Stomach smooth muscle (tissue), 2 donors: Measurements from ENCODE around the gene PDHB.
A peak's percentile ranks its signal among the peaks of the same experiment; 100 is the strongest.

Source experiments
- H3K27ac ChIP-seq: one replicate; pipeline ENCODE4 v1.7.0; 2013; ENCODE audit warnings: mild to moderate bottlenecking, low read length, inconsistent platforms
- H3K27me3 ChIP-seq, 2 donors: one replicate each; pipeline ENCODE4 v1.7.0; 2013; ENCODE audit warnings: low read length in 2 of 2; ENCODE audit not compliant: insufficient read depth in 2 of 2, control insufficient read depth in 1 of 2
- H3K36me3 ChIP-seq, 2 donors: one replicate each; pipeline ENCODE4 v1.7.0; 2013; ENCODE audit warnings: low read length in 2 of 2; ENCODE audit not compliant: control insufficient read depth in 2 of 2, insufficient read depth in 2 of 2
- H3K4me1 ChIP-seq: one replicate; pipeline ENCODE4 v1.7.0; 2013; ENCODE audit warnings: low read length; ENCODE audit not compliant: control insufficient read depth, insufficient read depth
- H3K4me3 ChIP-seq, 2 donors: one replicate each; pipeline ENCODE4 v1.7.0; 2013; ENCODE audit warnings: low read length in 2 of 2
- H3K9ac ChIP-seq, 2 donors: one replicate each; pipeline ENCODE4 v1.7.0; 2013; ENCODE audit warnings: low read length in 2 of 2, mild to moderate bottlenecking in 1 of 2
- H3K9me3 ChIP-seq, 2 donors: one replicate each; pipeline ENCODE4 v1.7.0; 2013; ENCODE audit warnings: low read length in 2 of 2; ENCODE audit not compliant: control insufficient read depth in 2 of 2
- donor health status: healthy.
- donor health status: Pancreatic carcinoma.

The PDHB gene

DNA sequence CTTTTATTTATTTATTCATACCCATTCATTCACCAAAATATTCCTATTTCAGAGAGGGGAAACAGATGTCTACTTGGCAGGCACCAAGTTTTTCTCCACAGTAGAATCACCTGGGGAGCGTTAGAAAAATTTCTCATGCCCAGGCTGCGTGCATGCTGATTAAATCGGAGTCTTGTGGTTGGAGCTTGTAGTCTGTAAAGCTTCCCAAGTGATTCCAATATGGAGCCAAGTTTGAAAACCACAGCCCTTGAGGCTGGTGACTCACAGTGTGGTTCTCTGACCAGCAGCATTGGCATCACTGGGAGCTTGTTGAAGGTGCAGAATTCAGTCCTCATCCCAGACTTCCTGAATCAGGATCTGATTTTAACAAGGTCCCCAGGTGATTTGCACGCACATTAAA lies 49.7 kb downstream of the PDHB start:
- H3K4me1 ChIP-seq: peaks cover 31% of the 10 kb centered on the region
- peaks cover 0 to 2% of the 10 kb centered on the region in 2 donors for H3K36me3 ChIP-seq
- H3K27ac ChIP-seq: peak overlapping the region; percentile 3
- no peaks in the 10 kb centered on the region for H3K9me3 ChIP-seq
- no peak overlapping the region for H3K4me3 ChIP-seq
- no peaks in the 10 kb centered on the region for H3K27me3 ChIP-seq
- peak overlapping the region in 1 of 2 donors; percentile 13 for H3K9ac ChIP-seq

- H3K9me3 ChIP-seq: no peaks in the 10 kb centered on the region
- H3K27me3 ChIP-seq: no peaks in the 10 kb centered on the region
- peak overlapping the region; percentile 3 for H3K27ac ChIP-seq
- peaks cover 31% of the 10 kb centered on the region for H3K4me1 ChIP-seq
- H3K4me3 ChIP-seq: no peak overlapping the region
- peaks cover 0 to 2% of the 10 kb centered on the region in 2 donors for H3K36me3 ChIP-seq
- no peak overlapping the region for H3K9ac ChIP-seq
These were observed 50.2 kb downstream of the PDHB start for GRCh38 chr3:58383476-58383875.

GRCh38 chr3:58379351-58380073 lies 54.1 kb downstream of the PDHB start:
- H3K9ac ChIP-seq: no peak overlapping the region

DNA sequence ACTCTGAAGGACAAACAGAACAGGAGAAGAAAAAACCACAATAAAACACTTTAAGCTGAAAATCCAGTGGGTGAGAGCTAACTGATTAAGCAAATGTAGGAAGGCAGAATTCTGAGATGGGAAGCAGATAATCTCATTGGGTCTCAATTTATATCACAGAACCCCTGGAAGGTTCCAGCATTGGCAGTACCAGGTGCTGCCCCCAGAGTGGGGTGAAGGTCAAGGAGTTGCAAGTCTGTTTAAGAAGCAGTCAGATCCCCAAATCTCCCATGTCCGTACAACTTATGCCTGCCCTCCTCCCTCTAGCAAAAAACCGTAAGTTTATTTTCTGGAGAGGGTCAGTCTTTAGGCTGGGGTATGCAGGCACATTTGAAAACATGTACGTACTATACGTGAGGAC lies 55.9 kb downstream of the PDHB start:
- H3K36me3 ChIP-seq: no peaks in the 10 kb centered on the region
- no peak overlapping the region for H3K9ac ChIP-seq
- no peaks in the 10 kb centered on the region for H3K27me3 ChIP-seq
- no peak overlapping the region for H3K4me3 ChIP-seq
- H3K4me1 ChIP-seq: no peaks in the 10 kb centered on the region
- H3K9me3 ChIP-seq: no peaks in the 10 kb centered on the region
- no peak overlapping the region for H3K27ac ChIP-seq

More at GRCh38 chr3:58379351-58380073, 54.1 kb downstream of the PDHB start:
- Histone ChIP-seq H3K36me3 (no peaks in the 10 kb centered on the region), H3K27ac (no peak overlapping the region), H3K27me3 (no peaks in the 10 kb centered on the region), H3K4me3 (no peak overlapping the region), H3K4me1 (peaks cover 6% of the 10 kb centered on the region), H3K9me3 (no peaks in the 10 kb centered on the region)
